Measurements from ENCODE around the gene MRPL52.

DNA sequence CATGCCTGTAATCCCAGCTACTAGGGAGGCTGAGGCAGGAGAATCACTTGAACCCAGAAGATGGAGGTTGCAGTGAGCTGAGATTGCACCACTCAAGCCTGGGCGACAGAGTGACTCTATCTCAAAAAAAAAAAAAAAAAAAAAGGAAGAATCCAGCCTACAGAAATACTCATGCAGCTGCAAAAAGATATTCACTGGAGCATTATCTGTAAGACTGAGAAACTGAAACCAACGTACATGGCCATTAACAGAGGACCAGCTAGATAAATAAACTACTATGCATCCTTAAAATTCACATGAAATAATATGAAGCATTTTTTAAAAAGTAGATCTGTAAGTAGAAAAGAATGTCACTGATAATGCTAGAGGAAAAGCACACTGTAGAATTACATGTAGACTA lies 18.0 kb upstream of the MRPL52 start:
- TF ChIP-seq POLR2A (IDR thresholded peaks at IDR 0.05), result no peak
- no peak for TF ChIP-seq CTCF (IDR thresholded peaks at IDR 0.05)

All from adrenal gland (tissue), 5 donors.